OCI-LY3 (cell line): ENCODE results near the gene BRD1.

Experiments used
- CTCF ChIP-seq: fragments of 200-600, 300-600 bp; sonication (generic); IDR thresholded peaks from 2 replicates; pipeline ENCODE4 v1.5.1; 2014; ENCODE audit warnings: antibody characterized with exemption, low read length, low read depth
- EZH2phosphoT487 ChIP-seq: fragments of 200-600 bp; shearing (Covaris generic); IDR thresholded peaks from 2 replicates; pipeline ENCODE4 v1.6.1; 2018; ENCODE audit warnings: antibody characterized with exemption, mixed run types, low read depth

GRCh38 chr22:49800408-49801238, 27.1 kb downstream of the BRD1 start:
- TF ChIP-seq EZH2phosphoT487 = no peak
- TF ChIP-seq CTCF = no peak
